DOHH2 (cell line): ENCODE measurements around the gene ARHGAP8.

Experiments used
- H3F3A ChIP-seq: fragments of 200-600 bp; sonication (generic), shearing (Covaris generic); 2 replicates; pipeline ENCODE4 v1.6.0; 2016; ENCODE audit warnings: antibody characterized with exemption, mild to moderate bottlenecking; ENCODE audit not compliant: control insufficient read depth, insufficient read depth
- H3K27ac ChIP-seq: fragments of 200-600 bp; sonication (generic); 2 replicates; pipeline ENCODE4 v1.5.1; 2014; ENCODE audit warnings: low read depth, mild to moderate bottlenecking, low read length, moderate library complexity
- H3K27me3 ChIP-seq: fragments of 200-600 bp; sonication (generic); 2 replicates; pipeline ENCODE4 v1.6.1; 2014; ENCODE audit warnings: mild to moderate bottlenecking, low read length, mixed read lengths; ENCODE audit not compliant: control insufficient read depth
- H3K36me3 ChIP-seq: fragments of 200-600 bp; sonication (generic); 2 replicates; pipeline ENCODE4 v1.6.1; 2014; ENCODE audit warnings: mild to moderate bottlenecking, low read length, moderate library complexity, mixed read lengths; ENCODE audit not compliant: control insufficient read depth
- H3K4me1 ChIP-seq: fragments of 200-600 bp; sonication (generic); 2 replicates; pipeline ENCODE4 v1.6.1; 2014; ENCODE audit warnings: mild to moderate bottlenecking, low read length, mixed read lengths; ENCODE audit not compliant: control insufficient read depth
- H3K4me2 ChIP-seq: fragments of 200-600 bp; sonication (generic); 2 replicates; pipeline ENCODE4 v1.6.0; 2014; ENCODE audit warnings: mild to moderate bottlenecking, low read length, moderate library complexity
- H3K4me3 ChIP-seq: fragments of 200-600 bp; sonication (generic); 2 replicates; pipeline ENCODE4 v1.5.1; 2014; ENCODE audit warnings: mild to moderate bottlenecking, low read length, mixed read lengths
- H3K79me2 ChIP-seq: fragments of 200-600 bp; sonication (generic); 2 replicates; pipeline ENCODE4 v1.6.1; 2014; ENCODE audit warnings: mild to moderate bottlenecking, low read length, mixed read lengths; ENCODE audit not compliant: control insufficient read depth
- H3K9me2 ChIP-seq: fragments of 200-600 bp; sonication (generic); replicated peaks from 2 replicates; pipeline ENCODE4 v1.6.1; 2014; ENCODE audit warnings: mild to moderate bottlenecking, low read length, mixed read lengths; ENCODE audit not compliant: control insufficient read depth
- H3K9me3 ChIP-seq: fragments of 200-600 bp; sonication (generic); 2 replicates; pipeline ENCODE4 v1.6.1; 2014; ENCODE audit warnings: antibody characterized with exemption, low read length, mixed read lengths; ENCODE audit not compliant: control insufficient read depth, insufficient read depth
- H4K20me1 ChIP-seq: fragments of 200-600 bp; sonication (generic); 2 replicates; pipeline ENCODE4 v1.6.0; 2014; ENCODE audit warnings: low read depth, mild to moderate bottlenecking, antibody characterized with exemption, low read length, moderate library complexity; ENCODE audit not compliant: control insufficient read depth, insufficient read depth
- EZH2phosphoT487 ChIP-seq: fragments of 200-600 bp; sonication (generic); IDR thresholded peaks from 2 replicates; pipeline ENCODE4 v1.6.1; 2017; ENCODE audit warnings: borderline replicate concordance, mild to moderate bottlenecking, antibody characterized with exemption, low read length, moderate library complexity, mixed read lengths
- TF ChIP-seq, protein P1 (sequence below): fragments of 200-600 bp; sonication (generic); IDR thresholded peaks from one replicate; pipeline ENCODE4 v1.5.1; 2014; ENCODE audit warnings: antibody characterized with exemption, mild to moderate bottlenecking, low read depth, low read length; ENCODE audit not compliant: poor library complexity, severe bottlenecking

The ARHGAP8 gene

DNA sequence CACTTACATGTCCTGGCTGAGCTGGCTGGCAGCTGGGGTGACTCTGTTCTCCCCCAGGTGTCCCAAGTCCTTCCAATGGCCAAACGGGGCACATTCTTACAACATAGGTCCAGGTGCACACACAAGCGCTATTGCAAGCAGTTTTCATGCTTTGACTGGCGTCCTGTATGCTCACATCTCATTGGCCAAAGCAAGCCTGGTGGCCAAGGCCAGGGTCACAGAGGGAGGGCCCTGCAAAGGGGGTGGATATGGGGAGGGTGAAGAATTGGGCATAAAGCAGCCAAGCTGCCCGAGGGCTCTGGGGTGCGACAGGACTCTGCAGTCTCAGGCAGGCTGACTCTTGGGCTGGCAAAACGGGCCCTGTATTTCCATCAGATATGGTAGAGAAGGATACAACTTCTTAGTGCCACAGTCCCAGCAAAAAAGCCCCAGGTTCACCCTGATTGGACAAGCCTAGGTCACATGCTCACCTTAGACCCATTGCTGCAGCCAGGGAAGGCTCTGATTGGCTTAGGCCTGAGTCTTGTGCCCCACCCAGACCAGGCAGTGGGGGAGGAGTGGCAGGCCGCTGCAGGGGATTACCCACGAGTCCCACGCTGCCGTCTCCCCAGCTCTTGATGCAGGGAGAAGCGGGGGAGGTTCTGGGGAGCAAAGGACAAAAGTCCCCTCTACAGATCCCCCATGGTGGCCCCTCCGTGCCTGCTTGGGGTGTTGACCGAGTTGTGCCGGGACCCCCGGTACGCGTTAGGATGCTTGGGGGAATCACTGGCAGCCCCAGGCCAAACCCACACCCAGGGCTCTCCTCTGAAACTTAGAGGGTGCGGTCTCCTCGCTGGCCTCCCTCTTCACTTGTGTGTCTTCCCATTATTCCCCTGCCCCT is 110.8 kb downstream of the ARHGAP8 start:
- H3K9me2 ChIP-seq, result no peaks in the 10 kb centered on the region

DNA sequence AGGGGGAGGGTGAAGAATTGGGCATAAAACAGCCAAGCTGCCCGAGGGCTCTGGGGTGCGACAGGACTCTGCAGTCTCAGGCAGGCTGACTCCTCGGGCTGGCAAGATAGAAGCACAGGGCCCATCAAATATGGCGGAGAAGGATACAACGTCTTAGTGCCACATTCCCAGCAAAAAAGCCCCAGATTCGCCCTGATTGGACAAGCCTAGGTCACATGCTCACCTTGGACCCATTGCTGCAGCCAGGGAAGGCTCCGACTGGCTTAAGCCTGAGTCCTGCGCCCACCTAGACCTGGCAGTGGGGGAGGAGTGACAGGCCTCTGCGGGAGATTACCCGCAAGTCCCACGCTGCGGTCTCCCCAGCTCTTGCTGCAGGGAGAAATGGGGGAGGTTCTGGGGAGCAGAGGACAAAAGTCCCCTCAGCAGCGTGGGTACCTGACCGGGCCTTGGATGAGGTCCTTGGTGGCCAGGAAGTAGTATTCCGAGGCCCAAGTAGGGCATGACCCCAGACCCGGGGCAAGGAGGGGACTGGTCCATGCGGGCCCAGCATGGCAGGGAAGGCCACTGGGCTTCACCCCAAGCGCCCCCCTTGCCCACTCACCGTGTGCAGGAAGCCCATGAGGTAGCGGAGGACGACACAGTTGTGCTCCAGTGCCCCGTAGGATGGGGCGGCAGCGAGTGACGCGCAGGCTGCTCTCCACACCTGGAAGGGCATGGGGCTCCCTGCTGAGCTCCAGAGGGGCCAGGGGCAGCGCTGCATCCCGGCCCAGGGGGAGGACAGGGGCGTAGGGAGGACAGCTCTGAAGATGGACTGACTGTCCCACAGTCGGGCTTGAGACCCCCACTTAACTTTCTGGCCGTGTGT is 113.0 kb downstream of the ARHGAP8 start:
- Histone ChIP-seq H3K9me3 (no peaks in the 10 kb centered on the region), H3K36me3 (no peaks in the 10 kb centered on the region), H3F3A (no peaks in the 10 kb centered on the region), H3K79me2 (no peaks in the 10 kb centered on the region), H3K27me3 (no peaks in the 10 kb centered on the region), H4K20me1 (no peaks in the 10 kb centered on the region), H3K27ac (no peak overlapping the region), H3K4me2 (no peak overlapping the region), H3K4me3 (no peak overlapping the region), H3K4me1 (no peaks in the 10 kb centered on the region), H3K9me2 (no peaks in the 10 kb centered on the region)
- TF ChIP-seq EZH2phosphoT487, result no peak
- TF ChIP-seq, protein P1, sequence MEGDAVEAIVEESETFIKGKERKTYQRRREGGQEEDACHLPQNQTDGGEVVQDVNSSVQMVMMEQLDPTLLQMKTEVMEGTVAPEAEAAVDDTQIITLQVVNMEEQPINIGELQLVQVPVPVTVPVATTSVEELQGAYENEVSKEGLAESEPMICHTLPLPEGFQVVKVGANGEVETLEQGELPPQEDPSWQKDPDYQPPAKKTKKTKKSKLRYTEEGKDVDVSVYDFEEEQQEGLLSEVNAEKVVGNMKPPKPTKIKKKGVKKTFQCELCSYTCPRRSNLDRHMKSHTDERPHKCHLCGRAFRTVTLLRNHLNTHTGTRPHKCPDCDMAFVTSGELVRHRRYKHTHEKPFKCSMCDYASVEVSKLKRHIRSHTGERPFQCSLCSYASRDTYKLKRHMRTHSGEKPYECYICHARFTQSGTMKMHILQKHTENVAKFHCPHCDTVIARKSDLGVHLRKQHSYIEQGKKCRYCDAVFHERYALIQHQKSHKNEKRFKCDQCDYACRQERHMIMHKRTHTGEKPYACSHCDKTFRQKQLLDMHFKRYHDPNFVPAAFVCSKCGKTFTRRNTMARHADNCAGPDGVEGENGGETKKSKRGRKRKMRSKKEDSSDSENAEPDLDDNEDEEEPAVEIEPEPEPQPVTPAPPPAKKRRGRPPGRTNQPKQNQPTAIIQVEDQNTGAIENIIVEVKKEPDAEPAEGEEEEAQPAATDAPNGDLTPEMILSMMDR, result no peak

More for the DNA sequence above, 110.8 kb downstream of the ARHGAP8 start:
- no peak overlapping the region for H3K27ac ChIP-seq
- H3K9me3 ChIP-seq, result no peaks in the 10 kb centered on the region
- no peak overlapping the region for H3K4me2 ChIP-seq
- no peaks in the 10 kb centered on the region for H3F3A ChIP-seq
- H3K4me1 ChIP-seq, result no peaks in the 10 kb centered on the region
- H4K20me1 ChIP-seq, result no peaks in the 10 kb centered on the region
- H3K79me2 ChIP-seq, result no peaks in the 10 kb centered on the region
- no peaks in the 10 kb centered on the region for H3K36me3 ChIP-seq
- no peak overlapping the region for H3K4me3 ChIP-seq
- TF ChIP-seq EZH2phosphoT487, result no peak
- no peaks in the 10 kb centered on the region for H3K27me3 ChIP-seq

DNA sequence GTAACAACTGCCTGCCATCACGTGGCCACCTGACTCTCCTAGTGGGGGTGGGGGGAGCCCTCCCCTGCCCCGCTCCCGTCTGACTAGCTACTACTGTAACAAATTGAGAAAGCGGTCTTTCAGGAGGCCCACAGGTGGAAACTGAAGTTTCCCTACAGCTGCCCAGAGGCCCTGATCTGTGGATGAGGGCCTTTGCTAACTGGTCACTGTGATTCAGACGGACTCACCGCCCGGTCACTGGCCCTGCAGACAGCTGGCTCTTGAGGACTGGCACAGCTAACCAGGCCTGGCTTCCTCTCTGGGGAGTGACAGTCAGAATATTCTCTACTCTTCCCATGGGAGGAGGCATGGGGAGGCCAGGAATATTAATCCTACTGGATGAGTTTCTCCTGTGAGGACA is 116.8 kb downstream of the ARHGAP8 start:
- peaks cover 6% of the 10 kb centered on the region; the same call in 1 of the 2 replicates for H3K9me3 ChIP-seq
- H3K27ac ChIP-seq, result no peak overlapping the region
- H3K36me3 ChIP-seq, result no peaks in the 10 kb centered on the region
- H4K20me1 ChIP-seq, result no peaks in the 10 kb centered on the region
- no peaks in the 10 kb centered on the region for H3K9me2 ChIP-seq
- H3K4me2 ChIP-seq, result no peak overlapping the region
- no peaks in the 10 kb centered on the region for H3K79me2 ChIP-seq
- no peaks in the 10 kb centered on the region for H3K27me3 ChIP-seq
- H3K4me1 ChIP-seq, result no peaks in the 10 kb centered on the region
- no peaks in the 10 kb centered on the region for H3F3A ChIP-seq
- H3K4me3 ChIP-seq, result no peak overlapping the region
- TF ChIP-seq EZH2phosphoT487, result no peak
- TF ChIP-seq, protein P1, result no peak
